Adrenal gland (tissue), 12 donors: ENCODE data around the gene MUCL1. TPM values are rescaled to one million over a fixed set of nuclear protein-coding genes. Genes with fewer than 3 reads are reported as not detected.
A peak's percentile ranks its signal among the peaks of the same experiment; 100 is the strongest.
"Not testable (repeated sequence)": the region's sequence is repeated elsewhere in the genome, so short reads cannot be mapped to it uniquely, and the experiment has no call there.

ENCODE experiments used
- DNase-seq, 7 donors: peaks; one replicate each; pipeline ENCODE4 v3.0.0-alpha.2; 2019 to 2020
- H3K27ac ChIP-seq, 5 donors: fragments of 200-600 bp; sonication (generic) in 4 of 5; 1 replicate in 3 of 5; 2 replicates in 2 of 5; pipeline versions ENCODE4 v1.5.1 to v1.8.0; 2016 to 2020; ENCODE audit warnings: mild to moderate bottlenecking in 1 of 5
- H3K27me3 ChIP-seq: fragments of 200-600 bp; 2 replicates; pipeline ENCODE4 v1.8.0; 2021
- H3K36me3 ChIP-seq, 2 donors: fragments of 200-600 bp; replicated peaks in 1 of 2; 1 replicate in 1 of 2; 2 replicates in 1 of 2; pipeline versions ENCODE4 v1.5.1 to v1.8.0; 2018 to 2022
- H3K4me1 ChIP-seq, 2 donors: fragments of 200-600 bp; replicated peaks in 1 of 2; 1 replicate in 1 of 2; 2 replicates in 1 of 2; pipeline versions ENCODE4 v1.5.1 to v1.8.0; 2018 to 2021
- H3K4me3 ChIP-seq, 4 donors: fragments of 200-600 bp; sonication (generic) in 3 of 4; one replicate each; pipeline ENCODE4 v1.5.1; 2016 to 2018
- H3K9me3 ChIP-seq, 3 donors: fragments of 200-600 bp; sonication (generic) in 1 of 3; replicated peaks in 1 of 3; 1 replicate in 2 of 3; 2 replicates in 1 of 3; pipeline versions ENCODE4 v1.5.1 to v1.8.0; 2016 to 2021
- CTCF ChIP-seq, 6 experiments: fragments of 450-650 bp in 4 of 6; fragments of 200-600 bp in 2 of 6; sonication (generic) in 1 of 6; IDR thresholded peaks; 1 replicate in 5 of 6; 2 replicates in 1 of 6; pipeline versions ENCODE4 v1.5.1 to v1.8.0; 2016 to 2021; ENCODE audit warnings: antibody characterized with exemption in 6 of 6, mild to moderate bottlenecking in 2 of 6, moderate library complexity in 1 of 6
- POLR2A ChIP-seq, 2 donors: fragments of 450-650 bp; IDR thresholded peaks; one replicate each; pipeline ENCODE4 v1.6.1; 2017; ENCODE audit warnings: antibody characterized with exemption in 2 of 2, mild to moderate bottlenecking in 2 of 2, moderate library complexity in 1 of 2
- WGBS, 4 donors: extraction: QIAGEN DNeasy Blood & Tissue Kit in 2 of 4; methylation state at CpG; one replicate each; pipeline versions ENCODE4 v1.1.5 to v1.1.7; 2013 to 2017; 5-methylcytosine and 5-hydroxymethylcytosine counted together
- intact Hi-C, 2 donors: fragments of 100-400 bp; cut with DNase I; formaldehyde crosslinking; loops; one replicate each; pipeline versions ENCODE4 v1.14.1 to v1.15.0; 2022 to 2023
- polyA plus RNA-seq, 3 donors: library from polyadenylated mRNA; stranded (reverse); fragments of 200-250 nt in 2 of 3; fragments of 350-450 nt in 1 of 3; fragmentation: Illumina TruSeq in 1 of 3; extraction: RNeasy Lipid Tissue Mini Kit (QIAGEN cat#74804) in 1 of 3; gene quantifications; one replicate each; pipeline ENCODE4 v1.2.3, GENCODE V29; 2013 to 2014
- total RNA-seq, 9 donors: library from RNA; depleted of rRNA in 4 of 9; stranded (reverse); fragments of >200 nt in 4 of 9; fragments of 120-200 nt in 1 of 9; fragmentation: NEBNext Ultra II Directional in 1 of 9; extraction: Animal tissue kit (Norgen Biotek cat#: 25700) in 1 of 9; gene quantifications; one replicate each; pipeline versions ENCODE4 v1.1.0 to v1.2.4, GENCODE V29; 2013 to 2023
- donor health status: healthy with polysubstance abuse.
- donor health status: Bipolar disorder and iron deficiency.
- donor health status: DM: yes; HTN: yes; CAD: no.
- donor health status: DM: no; HTN: no; CAD: no.
- donor health status: DM: no; HTN: no; CAD: no.
- donor health status: DM: yes; HTN: yes; CAD: no.

Gene MUCL1
- total and polyA plus RNA-seq, 12 donors = 0.83 to 0.88 TPM; not detected in 10

DNA sequence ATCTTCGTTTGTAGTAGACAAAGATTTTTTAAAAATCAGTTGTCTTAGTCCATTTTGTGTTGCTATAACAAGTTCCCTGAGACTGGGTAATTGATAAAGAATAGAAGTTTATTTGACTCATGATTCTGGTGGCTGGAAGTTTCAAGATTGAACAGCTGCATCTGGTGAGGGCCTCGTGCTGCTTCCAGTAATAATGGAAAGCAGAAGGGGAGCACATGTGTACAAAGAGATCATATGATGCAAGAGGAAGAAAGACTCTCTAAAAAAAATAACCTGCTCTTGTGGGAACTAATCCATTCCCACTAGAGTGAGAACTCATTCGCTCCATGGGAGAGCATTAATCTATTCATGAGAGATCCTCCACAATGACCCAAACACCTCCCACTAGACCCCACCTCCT lies 24.8 kb downstream of the MUCL1 start:
- intact Hi-C loops = no loop called here
- Histone ChIP-seq H3K36me3 (no peaks in the 10 kb centered on the region), H3K4me3 (no peak overlapping the region), H3K4me1 (no peaks in the 10 kb centered on the region), H3K27me3 (no peaks in the 10 kb centered on the region), H3K9me3 (peaks cover 0 to 4% (median 0%) of the 10 kb centered on the region in 3 donors), H3K27ac (no peak overlapping the region)
- peak in 1 of 7 donors; percentile 10 for DNase-seq
- 38 to 52% (median 47%) methylated on average over 3 of the region's 3 CpGs for WGBS, 4 donors
- no peak for TF ChIP-seq POLR2A (IDR thresholded peaks at IDR 0.05)
- no peak for TF ChIP-seq CTCF (IDR thresholded peaks at IDR 0.05)

- Histone ChIP-seq H3K27me3 (no peaks in the 10 kb centered on the region), H3K27ac (no peak overlapping the region), H3K4me1 (no peaks in the 10 kb centered on the region), H3K4me3 (no peak overlapping the region), H3K36me3 (no peaks in the 10 kb centered on the region), H3K9me3 (peaks cover 0 to 4% (median 0%) of the 10 kb centered on the region in 3 donors)
- TF ChIP-seq CTCF (IDR thresholded peaks at IDR 0.05) (no peak), POLR2A (IDR thresholded peaks at IDR 0.05) (no peak)
- no peak for DNase-seq
- intact Hi-C loops = no loop called here
Measured at GRCh38 chr12:54879579-54879978, 25.3 kb downstream of the MUCL1 start.

DNA sequence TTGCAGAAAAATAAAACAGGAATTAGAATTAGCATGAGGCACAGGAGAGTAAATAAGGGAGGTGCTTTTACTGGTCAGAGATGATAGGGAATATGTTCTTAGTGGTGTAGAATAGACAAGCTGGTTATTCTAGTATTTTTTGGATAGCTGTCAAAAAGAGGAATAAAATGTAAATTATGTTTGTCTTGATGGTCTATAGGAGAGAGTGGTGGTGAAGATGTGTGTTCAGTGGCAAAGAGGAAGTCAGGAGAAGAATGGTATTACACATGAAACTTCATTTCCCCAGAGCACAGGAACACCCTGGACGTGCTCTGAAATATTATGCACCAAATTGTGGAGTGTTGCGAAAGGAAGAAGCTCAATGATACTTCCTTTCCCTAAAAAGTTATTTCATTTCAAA lies 27.8 kb downstream of the MUCL1 start:
- Histone ChIP-seq H3K9me3 (peaks cover 0 to 4% (median 0%) of the 10 kb centered on the region in 3 donors), H3K27ac (no peak overlapping the region), H3K4me3 (no peak overlapping the region), H3K4me1 (no peaks in the 10 kb centered on the region), H3K27me3 (no peaks in the 10 kb centered on the region), H3K36me3 (no peaks in the 10 kb centered on the region)
- 63 to 69% (median 64%) methylated on average over 2 of the region's 2 CpGs for WGBS, 4 donors
- no peak for DNase-seq
- TF ChIP-seq POLR2A (IDR thresholded peaks at IDR 0.05) = no peak
- no peak for TF ChIP-seq CTCF (IDR thresholded peaks at IDR 0.05)
- intact Hi-C loops = no loop called here

DNA sequence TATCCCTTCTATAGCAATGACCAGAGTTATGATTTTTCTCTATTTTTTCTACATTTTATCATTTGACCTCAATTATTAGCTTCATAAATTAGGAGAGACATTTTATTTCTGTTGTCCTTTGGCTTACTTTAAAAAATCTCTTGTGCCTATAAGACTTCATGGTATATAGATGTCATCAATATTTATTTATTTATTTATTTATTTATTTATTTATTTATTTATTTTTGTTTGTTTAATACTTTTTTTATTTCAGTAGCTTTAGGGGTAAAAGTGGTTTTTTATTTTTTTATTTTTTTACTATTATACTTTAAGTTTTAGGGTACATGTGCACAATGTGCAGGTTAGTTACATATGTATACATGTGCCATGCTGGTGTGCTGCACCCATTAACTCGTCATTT lies 28.3 kb downstream of the MUCL1 start:
- H3K4me3 ChIP-seq, H3K9me3 ChIP-seq, intact Hi-C loops: not testable (repeated sequence)

DNA sequence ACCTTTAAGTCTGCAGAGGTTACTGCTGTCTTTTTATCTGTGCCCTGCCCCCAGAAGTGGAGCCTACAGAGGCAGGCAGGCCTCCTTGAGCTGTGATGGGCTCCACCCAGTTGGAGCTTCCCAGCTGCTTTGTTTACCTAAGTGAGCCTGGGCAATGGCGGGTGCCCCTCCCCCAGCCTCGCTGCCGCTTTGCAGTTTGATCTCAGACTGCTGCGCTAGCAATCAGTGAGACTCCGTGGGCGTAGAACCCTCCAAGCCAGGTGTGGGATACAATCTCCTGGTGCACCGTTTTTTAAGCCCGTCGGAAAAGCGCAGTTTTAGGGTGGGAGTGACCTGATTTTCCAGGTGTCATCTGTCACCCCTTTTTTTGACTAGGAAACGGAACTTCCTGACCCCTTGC lies 34.1 kb downstream of the MUCL1 start:
- intact Hi-C loops, H3K27me3 ChIP-seq, H3K27ac ChIP-seq, H3K4me3 ChIP-seq, H3K36me3 ChIP-seq, H3K4me1 ChIP-seq, H3K9me3 ChIP-seq, DNase-seq: not testable (repeated sequence)
- WGBS, 4 donors = 76 to 88% (median 85%) methylated on average over 10 to 11 of the region's 11 CpGs

More for the DNA sequence above, 28.3 kb downstream of the MUCL1 start:
- not testable (repeated sequence) for H3K27me3 ChIP-seq, H3K36me3 ChIP-seq, H3K27ac ChIP-seq, DNase-seq, H3K4me1 ChIP-seq
- WGBS, 4 donors = 42 to 73% (median 60%) methylated on average over 1 of the region's 1 CpG
